Liver (tissue), 9 donors: ENCODE data around the gene SPC24. TPM values are rescaled to one million over a fixed set of nuclear protein-coding genes. Genes with fewer than 3 reads are reported as not detected.

ENCODE experiments used
- DNase-seq: peaks from one replicate; pipeline ENCODE4 v3.0.0-alpha.2; 2017; ENCODE audit warnings: low spot score
- H3K27ac ChIP-seq, 2 donors: one replicate each; pipeline ENCODE4 v1.7.0; 2013; ENCODE audit warnings: inconsistent platforms in 2 of 2, low read length in 2 of 2, control low read depth in 1 of 2, low read depth in 1 of 2, mild to moderate bottlenecking in 1 of 2
- H3K27me3 ChIP-seq, 4 donors: one replicate each; pipeline versions ENCODE4 v1.6.1 to v1.7.0; 2013; ENCODE audit warnings: low read length in 3 of 4, inconsistent platforms in 1 of 4, mild to moderate bottlenecking in 1 of 4, moderate library complexity in 1 of 4; ENCODE audit not compliant: control insufficient read depth in 4 of 4, insufficient read depth in 4 of 4
- H3K36me3 ChIP-seq, 4 donors: one replicate each; pipeline versions ENCODE4 v1.6.1 to v1.7.0; 2013; ENCODE audit warnings: low read length in 3 of 4, mild to moderate bottlenecking in 3 of 4, low read depth in 1 of 4, moderate library complexity in 1 of 4; ENCODE audit not compliant: control insufficient read depth in 4 of 4, insufficient read depth in 3 of 4
- H3K4me1 ChIP-seq, 4 donors: one replicate each; pipeline versions ENCODE4 v1.6.1 to v1.7.0; 2013; ENCODE audit warnings: low read length in 3 of 4, mild to moderate bottlenecking in 3 of 4, moderate library complexity in 1 of 4; ENCODE audit not compliant: control insufficient read depth in 4 of 4, insufficient read depth in 4 of 4
- H3K4me3 ChIP-seq, 3 donors: one replicate each; pipeline versions ENCODE4 v1.6.1 to v1.7.0; 2013; ENCODE audit warnings: low read length in 3 of 3, control low read depth in 1 of 3, low read depth in 1 of 3, mild to moderate bottlenecking in 1 of 3
- H3K9ac ChIP-seq, 2 donors: one replicate each; pipeline ENCODE4 v1.7.0; 2013; ENCODE audit warnings: low read length in 2 of 2, mild to moderate bottlenecking in 2 of 2, moderate library complexity in 2 of 2, control low read depth in 1 of 2, low read depth in 1 of 2
- H3K9me3 ChIP-seq, 4 donors: one replicate each; pipeline versions ENCODE4 v1.6.1 to v1.7.0; 2013; ENCODE audit warnings: low read length in 3 of 4; ENCODE audit not compliant: control insufficient read depth in 4 of 4
- ATF3 ChIP-seq: IDR thresholded peaks from 2 replicates; pipeline ENCODE4 v1.6.1; 2016; ENCODE audit warnings: antibody characterized with exemption
- EGR1 ChIP-seq, 2 donors: IDR thresholded peaks; 2 replicates each; pipeline ENCODE4 v1.6.1; 2016 to 2018; ENCODE audit warnings: antibody characterized with exemption in 2 of 2, low read depth in 2 of 2
- FOXA1 ChIP-seq: IDR thresholded peaks from 2 replicates; pipeline ENCODE4 v1.6.1; 2016; ENCODE audit warnings: antibody characterized with exemption
- FOXA2 ChIP-seq: IDR thresholded peaks from 2 replicates; pipeline ENCODE4 v1.6.1; 2016; ENCODE audit warnings: antibody characterized with exemption
- GABPA ChIP-seq, 2 donors: IDR thresholded peaks in 1 of 2; conservative IDR thresholded peaks in 1 of 2; 2 replicates each; pipeline ENCODE4 v1.6.1; 2016; ENCODE audit warnings: antibody characterized with exemption in 2 of 2, mild to moderate bottlenecking in 1 of 2, moderate library complexity in 1 of 2
- HNF4A ChIP-seq, 2 donors: conservative IDR thresholded peaks; 2 replicates each; pipeline ENCODE4 v1.6.1; 2016; ENCODE audit warnings: antibody characterized with exemption in 2 of 2, mild to moderate bottlenecking in 2 of 2
- HNF4G ChIP-seq: IDR thresholded peaks from 2 replicates; pipeline ENCODE4 v1.6.1; 2016; ENCODE audit warnings: antibody characterized with exemption
- JUND ChIP-seq, 2 donors: IDR thresholded peaks; 2 replicates each; pipeline ENCODE4 v1.6.1; 2016; ENCODE audit warnings: antibody characterized with exemption in 2 of 2
- NR2F2 ChIP-seq: IDR thresholded peaks from 2 replicates; pipeline ENCODE4 v1.6.1; 2016; ENCODE audit warnings: antibody characterized with exemption
- RAD21 ChIP-seq, 2 donors: IDR thresholded peaks; 2 replicates each; pipeline ENCODE4 v1.6.1; 2016; ENCODE audit warnings: antibody characterized with exemption in 2 of 2, mild to moderate bottlenecking in 2 of 2
- REST ChIP-seq: IDR thresholded peaks from 2 replicates; pipeline ENCODE4 v1.6.1; 2016; ENCODE audit warnings: antibody characterized with exemption, mild to moderate bottlenecking
- RXRA ChIP-seq, 2 donors: IDR thresholded peaks; 2 replicates each; pipeline ENCODE4 v1.6.1; 2017 to 2018; ENCODE audit warnings: antibody characterized with exemption in 2 of 2, mild to moderate bottlenecking in 1 of 2
- SP1 ChIP-seq: IDR thresholded peaks from 2 replicates; pipeline ENCODE4 v1.6.1; 2018; ENCODE audit warnings: antibody characterized with exemption, mild to moderate bottlenecking
- TAF1 ChIP-seq: conservative IDR thresholded peaks from 2 replicates; pipeline ENCODE4 v1.6.1; 2016; ENCODE audit warnings: antibody characterized with exemption, mild to moderate bottlenecking
- YY1 ChIP-seq: IDR thresholded peaks from 2 replicates; pipeline ENCODE4 v1.6.1; 2016; ENCODE audit warnings: antibody characterized with exemption, mild to moderate bottlenecking
- WGBS: extraction: QIAGEN DNeasy Blood & Tissue Kit; methylation state at CpG from one replicate; pipeline ENCODE4 v1.1.7; 2013; 5-methylcytosine and 5-hydroxymethylcytosine counted together
- polyA plus RNA-seq, 2 donors: library from polyadenylated mRNA; stranded (reverse) in 1 of 2; unstranded in 1 of 2; fragments of 200-250 nt in 1 of 2; fragments of >200 nt in 1 of 2; fragmentation: Nextera tagmentation in 1 of 2; extraction: Ambion mirVana in 1 of 2; gene quantifications; one replicate each; pipeline versions ENCODE4 v1.2.1 to v1.2.3, GENCODE V29; 2013 to 2015
- total RNA-seq, 2 donors: library from RNA; depleted of rRNA; stranded (reverse); fragments of >200 nt; gene quantifications; one replicate each; pipeline ENCODE4 v1.2.3, GENCODE V29; 2014
- TF ChIP-seq, protein P1 (sequence below): IDR thresholded peaks from 2 replicates; pipeline ENCODE4 v1.6.1; 2016; ENCODE audit warnings: antibody characterized with exemption
- TF ChIP-seq, protein P2 (sequence below): fragments of 150-350 bp; IDR thresholded peaks from 2 replicates; pipeline ENCODE4 v1.5.1; 2017; ENCODE audit warnings: improper control_type of control experiment, low read depth, low read length; ENCODE audit not compliant: missing input control
- TF ChIP-seq, protein P3 (sequence below): IDR thresholded peaks from 2 replicates; pipeline ENCODE4 v1.6.1; 2016; ENCODE audit warnings: antibody characterized with exemption
- donor health status: healthy.
- donor health status: healthy.
- donor health status: healthy.
- donor health status: healthy.
- donor health status: healthy.

The SPC24 gene
- total and polyA plus RNA-seq, 4 donors = 0.42 to 72.5 (median 1.3) TPM

DNA sequence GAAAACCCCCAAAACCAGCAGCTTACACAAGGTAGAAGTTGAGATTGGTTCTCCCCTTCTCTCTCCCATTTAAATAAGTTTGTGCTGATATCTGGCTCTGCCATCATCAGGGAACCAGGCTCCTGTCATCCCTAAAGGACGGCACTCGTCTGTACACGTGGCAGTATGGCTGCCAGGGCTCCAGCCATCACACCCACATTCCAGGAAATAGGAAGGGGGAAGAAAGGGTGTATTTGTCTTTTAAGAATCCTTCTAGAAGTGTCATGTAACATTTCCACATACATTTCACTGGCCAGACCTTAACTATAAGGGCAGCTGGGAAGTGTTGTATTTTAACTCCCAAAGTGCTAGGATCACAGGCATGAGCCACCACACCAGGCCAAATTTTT lies 10.1 kb downstream of the SPC24 start:
- Histone ChIP-seq H3K9me3 (no peaks in the 10 kb centered on the region), H3K27me3 (no peaks in the 10 kb centered on the region), H3K4me1 (peaks cover 12 to 22% (median 19%) of the 10 kb centered on the region in 4 donors), H3K9ac (no peak overlapping the region), H3K36me3 (no peaks in the 10 kb centered on the region), H3K27ac (no peak overlapping the region), H3K4me3 (no peak overlapping the region)
- DNase-seq = no peak
- TF ChIP-seq, protein P1, sequence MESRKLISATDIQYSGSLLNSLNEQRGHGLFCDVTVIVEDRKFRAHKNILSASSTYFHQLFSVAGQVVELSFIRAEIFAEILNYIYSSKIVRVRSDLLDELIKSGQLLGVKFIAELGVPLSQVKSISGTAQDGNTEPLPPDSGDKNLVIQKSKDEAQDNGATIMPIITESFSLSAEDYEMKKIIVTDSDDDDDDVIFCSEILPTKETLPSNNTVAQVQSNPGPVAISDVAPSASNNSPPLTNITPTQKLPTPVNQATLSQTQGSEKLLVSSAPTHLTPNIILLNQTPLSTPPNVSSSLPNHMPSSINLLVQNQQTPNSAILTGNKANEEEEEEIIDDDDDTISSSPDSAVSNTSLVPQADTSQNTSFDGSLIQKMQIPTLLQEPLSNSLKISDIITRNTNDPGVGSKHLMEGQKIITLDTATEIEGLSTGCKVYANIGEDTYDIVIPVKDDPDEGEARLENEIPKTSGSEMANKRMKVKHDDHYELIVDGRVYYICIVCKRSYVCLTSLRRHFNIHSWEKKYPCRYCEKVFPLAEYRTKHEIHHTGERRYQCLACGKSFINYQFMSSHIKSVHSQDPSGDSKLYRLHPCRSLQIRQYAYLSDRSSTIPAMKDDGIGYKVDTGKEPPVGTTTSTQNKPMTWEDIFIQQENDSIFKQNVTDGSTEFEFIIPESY = no peak
- TF ChIP-seq RXRA (IDR thresholded peaks at IDR 0.05) (no peak), EGR1 (IDR thresholded peaks at IDR 0.05; ENCODE audit: low read depth in 2 of 2) (no peak), ATF3 (no peak), HNF4A (conservative IDR thresholded peaks at IDR 0.05) (no peak), GABPA (IDR thresholded peaks at IDR 0.05 in 1 of 2, conservative IDR thresholded peaks at IDR 0.05 in 1 of 2) (no peak), HNF4G (no peak), YY1 (no peak), TAF1 (no peak), NR2F2 (no peak), SP1 (no peak), FOXA2 (no peak), JUND (IDR thresholded peaks at IDR 0.05) (no peak), FOXA1 (no peak), REST (no peak), RAD21 (IDR thresholded peaks at IDR 0.05) (no peak)
- TF ChIP-seq, protein P2, sequence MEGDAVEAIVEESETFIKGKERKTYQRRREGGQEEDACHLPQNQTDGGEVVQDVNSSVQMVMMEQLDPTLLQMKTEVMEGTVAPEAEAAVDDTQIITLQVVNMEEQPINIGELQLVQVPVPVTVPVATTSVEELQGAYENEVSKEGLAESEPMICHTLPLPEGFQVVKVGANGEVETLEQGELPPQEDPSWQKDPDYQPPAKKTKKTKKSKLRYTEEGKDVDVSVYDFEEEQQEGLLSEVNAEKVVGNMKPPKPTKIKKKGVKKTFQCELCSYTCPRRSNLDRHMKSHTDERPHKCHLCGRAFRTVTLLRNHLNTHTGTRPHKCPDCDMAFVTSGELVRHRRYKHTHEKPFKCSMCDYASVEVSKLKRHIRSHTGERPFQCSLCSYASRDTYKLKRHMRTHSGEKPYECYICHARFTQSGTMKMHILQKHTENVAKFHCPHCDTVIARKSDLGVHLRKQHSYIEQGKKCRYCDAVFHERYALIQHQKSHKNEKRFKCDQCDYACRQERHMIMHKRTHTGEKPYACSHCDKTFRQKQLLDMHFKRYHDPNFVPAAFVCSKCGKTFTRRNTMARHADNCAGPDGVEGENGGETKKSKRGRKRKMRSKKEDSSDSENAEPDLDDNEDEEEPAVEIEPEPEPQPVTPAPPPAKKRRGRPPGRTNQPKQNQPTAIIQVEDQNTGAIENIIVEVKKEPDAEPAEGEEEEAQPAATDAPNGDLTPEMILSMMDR = no peak
- TF ChIP-seq, protein P3, sequence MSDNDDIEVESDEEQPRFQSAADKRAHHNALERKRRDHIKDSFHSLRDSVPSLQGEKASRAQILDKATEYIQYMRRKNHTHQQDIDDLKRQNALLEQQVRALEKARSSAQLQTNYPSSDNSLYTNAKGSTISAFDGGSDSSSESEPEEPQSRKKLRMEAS = no peak
- 95% methylated on average over 3 of the region's 3 CpGs for WGBS
